ENCODE results near the gene CACNG6.

The CACNG6 gene

GRCh38 chr19:53999694-54000093 lies 8.3 kb downstream of the CACNG6 start:
- TF ChIP-seq ZFX (IDR thresholded peaks at IDR 0.05; ENCODE audit: borderline replicate concordance), result no peak
- no peak for TF ChIP-seq CTCF (IDR thresholded peaks at IDR 0.05)
- no peak overlapping the region for H3K27ac ChIP-seq

- H3K27ac ChIP-seq, result no peak overlapping the region
Observed at GRCh38 chr19:54001496-54001895, 10.1 kb downstream of the CACNG6 start.

GRCh38 chr19:54002495-54003315 lies 11.3 kb downstream of the CACNG6 start:
- TF ChIP-seq CTCF (IDR thresholded peaks at IDR 0.05) (no peak), ZFX (IDR thresholded peaks at IDR 0.05; ENCODE audit: borderline replicate concordance) (no peak)
- H3K27ac ChIP-seq, result no peak overlapping the region

More at GRCh38 chr19:54001496-54001895, 10.1 kb downstream of the CACNG6 start:
- TF ChIP-seq ZFX (IDR thresholded peaks at IDR 0.05; ENCODE audit: borderline replicate concordance) (no peak), CTCF (IDR thresholded peaks at IDR 0.05) (no peak)

- no peak overlapping the region for H3K27ac ChIP-seq
- TF ChIP-seq CTCF (IDR thresholded peaks at IDR 0.05) (no peak), ZFX (IDR thresholded peaks at IDR 0.05; ENCODE audit: borderline replicate concordance) (no peak)
Observed at GRCh38 chr19:54009440-54009839, 18.0 kb downstream of the CACNG6 start.

GRCh38 chr19:54010474-54010873 lies 19.0 kb downstream of the CACNG6 start:
- no peak overlapping the region for H3K27ac ChIP-seq
- TF ChIP-seq CTCF (IDR thresholded peaks at IDR 0.05) (no peak), ZFX (IDR thresholded peaks at IDR 0.05; ENCODE audit: borderline replicate concordance) (no peak)

GRCh38 chr19:54011507-54012211 lies 20.2 kb downstream of the CACNG6 start:
- TF ChIP-seq CTCF (IDR thresholded peaks at IDR 0.05) (no peak), ZFX (IDR thresholded peaks at IDR 0.05; ENCODE audit: borderline replicate concordance) (no peak)
- H3K27ac ChIP-seq, result no peak overlapping the region

- no peak for TF ChIP-seq ZFX (IDR thresholded peaks at IDR 0.05; ENCODE audit: borderline replicate concordance)
- no peak for TF ChIP-seq CTCF (IDR thresholded peaks at IDR 0.05)
- H3K27ac ChIP-seq, result no peak overlapping the region
Observed at GRCh38 chr19:54013866-54014265, 22.4 kb downstream of the CACNG6 start.

Data from 22Rv1 (cell line).